Epithelial cell of proximal tubule (primary cell): ENCODE data around the gene IPCEF1. TPM values are rescaled to one million over a fixed set of nuclear protein-coding genes. Genes with fewer than 3 reads are reported as not detected.
"Not testable (repeated sequence)": the region's sequence is repeated elsewhere in the genome, so short reads cannot be mapped to it uniquely, and the experiment has no call there.

Source experiments
- DNase-seq: peaks from one replicate; pipeline ENCODE4 v3.0.0-alpha.2; 2011; ENCODE audit warnings: low read depth
- H3K4me3 ChIP-seq: 2 replicates; pipeline ENCODE4 v1.5.1; 2011; ENCODE audit warnings: low read depth, mild to moderate bottlenecking, low read length
- CTCF ChIP-seq: conservative IDR thresholded peaks from 2 replicates; pipeline ENCODE4 v1.5.1; 2012; ENCODE audit warnings: low read depth, mild to moderate bottlenecking, low read length
- total RNA-seq: library from RNA; depleted of rRNA; stranded (reverse); fragments of >200 nt; gene quantifications from 2 replicates; pipeline ENCODE4 v1.2.3, GENCODE V29; 2015

IPCEF1 gene
- total RNA-seq, 1 donor from 2014 or later, result 0.63 TPM

GRCh38 chr6:154343473-154344308 is 12.9 kb downstream of the IPCEF1 start:
- peak overlapping the region; percentile 9 for H3K4me3 ChIP-seq

GRCh38 chr6:154341871-154342270 is 14.7 kb downstream of the IPCEF1 start:
- no peak for TF ChIP-seq CTCF
- H3K4me3 ChIP-seq, result no peak overlapping the region
- DNase-seq, result no peak

More at GRCh38 chr6:154343473-154344308, 12.9 kb downstream of the IPCEF1 start:
- DNase-seq, result no peak
- peak; percentile 50 for TF ChIP-seq CTCF

DNA sequence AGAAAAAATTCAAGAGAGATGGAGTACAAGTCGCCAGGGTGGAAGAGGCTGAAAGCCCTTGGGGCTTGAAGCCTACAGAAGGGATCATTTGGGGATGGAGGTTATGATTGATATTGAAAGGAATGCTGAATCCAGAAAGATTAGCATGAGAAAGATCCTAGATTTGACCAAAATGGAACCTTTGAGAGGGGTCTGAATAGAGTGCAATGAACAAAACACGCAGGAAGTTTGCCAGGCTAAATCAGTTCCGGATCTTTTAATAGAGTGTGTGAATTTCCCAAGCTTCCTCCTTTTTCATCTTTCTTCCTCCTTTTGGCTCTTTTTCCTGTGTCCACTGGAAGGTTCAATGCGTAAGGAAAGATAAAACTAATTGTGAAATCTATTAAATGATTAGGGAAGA is 15.3 kb downstream of the IPCEF1 start:
- DNase-seq, result no peak
- no peak for TF ChIP-seq CTCF

GRCh38 chr6:154337406-154338005 is 19.1 kb downstream of the IPCEF1 start:
- H3K4me3 ChIP-seq, result no peak overlapping the region
- TF ChIP-seq CTCF, result no peak
- no peak for DNase-seq

More for the DNA sequence above, 15.3 kb downstream of the IPCEF1 start:
- no peak overlapping the region for H3K4me3 ChIP-seq

GRCh38 chr6:154334147-154334546 is 22.5 kb downstream of the IPCEF1 start:
- not testable (repeated sequence) for H3K4me3 ChIP-seq, DNase-seq

DNA sequence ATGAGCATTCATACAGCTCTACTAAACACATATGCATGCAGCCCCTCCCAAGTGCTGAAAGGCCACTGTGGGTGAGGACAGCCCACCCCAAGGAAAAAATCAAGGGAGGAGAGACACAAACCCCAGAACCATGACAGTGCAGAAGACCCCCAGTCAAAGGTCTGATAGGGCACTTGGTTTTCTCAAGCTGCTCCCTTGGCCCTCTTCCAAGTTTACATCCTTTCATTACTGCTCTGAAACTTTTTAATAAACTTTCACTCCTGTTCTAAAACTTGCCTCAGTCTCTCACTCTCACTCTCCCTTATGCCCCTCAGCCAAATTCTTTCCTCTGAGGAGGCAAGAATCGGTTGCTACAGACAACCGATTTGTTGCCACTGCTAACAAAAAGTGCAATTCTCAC is 24.9 kb downstream of the IPCEF1 start:
- no peak for TF ChIP-seq CTCF
- H3K4me3 ChIP-seq, result no peak overlapping the region
- DNase-seq, result no peak

GRCh38 chr6:154329350-154330170 is 27.0 kb downstream of the IPCEF1 start:
- TF ChIP-seq CTCF, result no peak
- H3K4me3 ChIP-seq, result no peak overlapping the region
- DNase-seq, result no peak

GRCh38 chr6:154327313-154327712 is 29.3 kb downstream of the IPCEF1 start:
- DNase-seq, result not testable (repeated sequence)

More at GRCh38 chr6:154327313-154327712, 29.3 kb downstream of the IPCEF1 start:
- H3K4me3 ChIP-seq, result not testable (repeated sequence)
